HepG2 (cell line): ENCODE measurements around the gene LCE1B. TPM values are rescaled to one million over a fixed set of nuclear protein-coding genes. Genes with fewer than 3 reads are reported as not detected.
A peak's percentile ranks its signal among the peaks of the same experiment; 100 is the strongest.

Experiments
- ATAC-seq: fragments of 200-7000 bp; cut with Tn5 transposase; 3 replicates; pipeline ENCODE4 v1.9.1; 2020; ENCODE audit warnings: mild to moderate bottlenecking, moderate library complexity
- BruUV-seq: library from RNA; stranded (reverse); fragments of 400-500 nt; replicated peaks from 2 replicates; lab custom pipeline; 2021; lab: Mats Ljungman, UMichigan
- CTCF ChIA-PET: fragments of 300-600 bp; formaldehyde crosslinking; extraction: SDS; loops from one replicate; lab custom pipeline; 2021; ENCODE audit warnings: low total read pairs, inconsistent platforms, low intra/inter-chr PET ratio; lab: Yijun Ruan, JAX
- POLR2A ChIA-PET: fragments of 350-600 bp; sonication (Branson Sonifier 250); formaldehyde crosslinking; loops from one replicate; lab custom pipeline; 2020; ENCODE audit warnings: antibody characterized with exemption, inconsistent platforms; lab: Yijun Ruan, JAX
- DNase-seq: peaks from one replicate; pipeline ENCODE4 v3.0.0-alpha.2; 2015; ENCODE audit warnings: low spot score
- FAIRE-seq: peaks from 3 replicates; lab custom pipeline; 2011; peaks lifted over from hg19 to GRCh38; lab: Jason Lieb, UNC
- H2AFZ ChIP-seq: one replicate; pipeline ENCODE4 v1.6.1; 2011; ENCODE audit warnings: low read length, inconsistent platforms
- H3K27ac ChIP-seq: fragments of 300-600 bp; 3 replicates; pipeline ENCODE4 v1.8.0; 2011; ENCODE audit warnings: mixed run types, mild to moderate bottlenecking, mixed read lengths, low read length, inconsistent platforms; ENCODE audit not compliant: insufficient read depth; ENCODE audit errors: extremely low read length
- H3K27me3 ChIP-seq, 2 experiments: fragments of 200-600 bp in 1 of 2; 2 replicates in 1 of 2; 3 replicates in 1 of 2; pipeline versions ENCODE4 v1.6.0 to v1.8.0; 2011; ENCODE audit warnings: low read length in 2 of 2, mild to moderate bottlenecking in 2 of 2, moderate library complexity in 2 of 2, inconsistent platforms in 1 of 2; ENCODE audit not compliant: insufficient read depth in 2 of 2, control insufficient read depth in 1 of 2
- H3K36me3 ChIP-seq, 2 experiments: fragments of 200-600 bp in 1 of 2; replicated peaks in 1 of 2; 2 replicates in 1 of 2; 3 replicates in 1 of 2; pipeline versions ENCODE4 v1.5.1 to v1.8.0; 2011; ENCODE audit warnings: low read length in 2 of 2, inconsistent platforms in 1 of 2; ENCODE audit not compliant: insufficient read depth in 2 of 2, control insufficient read depth in 1 of 2
- H3K4me1 ChIP-seq: 2 replicates; pipeline ENCODE4 v1.5.1; 2012; ENCODE audit warnings: low read length, inconsistent platforms; ENCODE audit not compliant: insufficient read depth
- H3K4me2 ChIP-seq: 2 replicates; pipeline ENCODE4 v1.6.0; 2011; ENCODE audit warnings: low read depth, low read length, inconsistent platforms
- H3K4me3 ChIP-seq, 3 experiments: fragments of 200-600 bp in 1 of 3; sonication (generic), shearing (Covaris generic) in 1 of 3; replicated peaks in 1 of 3; 2 replicates each; pipeline ENCODE4 v1.5.1; 2011 to 2016; ENCODE audit warnings: low read length in 3 of 3, inconsistent platforms in 2 of 3, low read depth in 2 of 3, mild to moderate bottlenecking in 2 of 3, control low read depth in 1 of 3, mixed read lengths in 1 of 3; ENCODE audit not compliant: insufficient read depth in 1 of 3
- H3K79me2 ChIP-seq: one replicate; pipeline ENCODE4 v1.6.1; 2011; ENCODE audit warnings: low read length, inconsistent platforms; ENCODE audit not compliant: insufficient read depth
- H3K9ac ChIP-seq: 2 replicates; pipeline ENCODE4 v1.6.0; 2011; ENCODE audit warnings: mild to moderate bottlenecking, low read depth, low read length, inconsistent platforms; ENCODE audit not compliant: insufficient read depth
- H3K9me3 ChIP-seq: 2 replicates; pipeline ENCODE4 v1.5.1; 2012; ENCODE audit warnings: mild to moderate bottlenecking, low read length
- H4K20me1 ChIP-seq: 2 replicates; pipeline ENCODE4 v1.6.0; 2011; ENCODE audit warnings: inconsistent platforms, mild to moderate bottlenecking, low read length, moderate library complexity; ENCODE audit not compliant: insufficient read depth
- CREB1 ChIP-seq, 2 experiments: fragments of 450-650 bp in 1 of 2; IDR thresholded peaks; 2 replicates each; pipeline ENCODE4 v1.6.1; 2016 to 2017; ENCODE audit warnings: control low read depth in 1 of 2, mild to moderate bottlenecking in 1 of 2, missing compliant biosample characterization in 1 of 2, missing genetic modification characterization in 1 of 2
- HMGXB3 ChIP-seq: sonication (generic); formaldehyde crosslinking; IDR thresholded peaks from 2 replicates; pipeline ENCODE4 v1.4.0; 2020; ENCODE audit warnings: missing genetic modification reagents, borderline replicate concordance
- HOXA9 ChIP-seq: sonication (generic); formaldehyde crosslinking; IDR thresholded peaks from 2 replicates; pipeline ENCODE4 v1.8.1; 2022; ENCODE audit warnings: missing genetic modification reagents, mild to moderate bottlenecking, moderate library complexity, borderline replicate concordance
- KMT2A ChIP-seq: sonication (generic); formaldehyde crosslinking; IDR thresholded peaks from 2 replicates; pipeline ENCODE4 v1.4.0; 2020; ENCODE audit warnings: missing genetic modification reagents
- MLLT10 ChIP-seq: sonication (generic); formaldehyde crosslinking; IDR thresholded peaks from 2 replicates; pipeline ENCODE4 v1.4.0; 2020; ENCODE audit warnings: missing genetic modification reagents
- MTA1 ChIP-seq: sonication (generic); formaldehyde crosslinking; IDR thresholded peaks from 2 replicates; pipeline ENCODE4 v1.4.0; 2020; ENCODE audit warnings: missing genetic modification reagents, mild to moderate bottlenecking, borderline replicate concordance
- NR0B2 ChIP-seq: sonication (generic); formaldehyde crosslinking; IDR thresholded peaks from 2 replicates; pipeline ENCODE4 v1.4.0; 2020; ENCODE audit warnings: mild to moderate bottlenecking, missing genetic modification reagents
- ONECUT2 ChIP-seq: sonication (generic); formaldehyde crosslinking; IDR thresholded peaks from 2 replicates; pipeline ENCODE4 v1.4.0; 2020; ENCODE audit warnings: missing genetic modification reagents
- SPEN ChIP-seq: sonication (generic); formaldehyde crosslinking; IDR thresholded peaks from 2 replicates; pipeline ENCODE4 v1.5.1; 2020; ENCODE audit warnings: low read depth, mild to moderate bottlenecking, missing genetic modification reagents
- XBP1 ChIP-seq: sonication (generic); formaldehyde crosslinking; IDR thresholded peaks from 2 replicates; pipeline ENCODE4 v1.5.0; 2020; ENCODE audit warnings: missing genetic modification reagents
- ZNF24 ChIP-seq: fragments of 450-650 bp; IDR thresholded peaks from 2 replicates; pipeline ENCODE4 v1.6.1; 2017; ENCODE audit warnings: antibody characterized with exemption, mild to moderate bottlenecking
- ZNF33A ChIP-seq: sonication (generic); formaldehyde crosslinking; IDR thresholded peaks from 2 replicates; pipeline ENCODE4 v1.5.1; 2020; ENCODE audit warnings: missing genetic modification reagents, mild to moderate bottlenecking, moderate library complexity, borderline replicate concordance
- ZNF773 ChIP-seq: sonication (generic); formaldehyde crosslinking; IDR thresholded peaks from 2 replicates; pipeline ENCODE4 v1.4.0; 2020; ENCODE audit warnings: missing genetic modification reagents, borderline replicate concordance
- ZSCAN29 ChIP-seq: sonication (generic); formaldehyde crosslinking; conservative IDR thresholded peaks from 2 replicates; pipeline ENCODE4 v1.4.0; 2020; ENCODE audit warnings: mild to moderate bottlenecking, missing genetic modification reagents
- WGBS: methylation state at CpG from one replicate; pipeline ENCODE4 v1.1.6; 2017; ENCODE audit warnings: low lambda C conversion rate; 5-methylcytosine and 5-hydroxymethylcytosine counted together
- in situ Hi-C: cut with HindIII; loops from 2 replicates; pipeline ENCODE4 v1.10.0; 2017; ENCODE audit warnings: low pct_unique_long_range_greater_than_20kb; ENCODE audit not compliant: extremely low pct_ligation_motif_present
- intact Hi-C: fragments of 100-400 bp; cut with micrococcal nuclease; formaldehyde crosslinking; loops from one replicate; pipeline ENCODE4 v1.10.0; 2022; ENCODE audit not compliant: unreplicated experiment
- polyA plus RNA-seq, 8 experiments: library from polyadenylated mRNA; depleted of rRNA in 3 of 8; stranded (reverse) in 7 of 8; unstranded in 1 of 8; fragments of >200 nt; fragmentation: Illumina TruSeq in 4 of 8; extraction: Trizol in 4 of 8; gene quantifications; 2 replicates each; pipeline versions ENCODE4 v1.2.1 to v1.2.3, GENCODE V29; 2011 to 2016; ENCODE audit warnings: low read depth in 4 of 8, missing spikeins in 1 of 8, mixed read lengths in 1 of 8; ENCODE audit not compliant: insufficient read depth in 1 of 8
- total RNA-seq, 5 experiments: library from RNA; depleted of rRNA; stranded (reverse); fragments of >200 nt; fragmentation: Illumina TruSeq; extraction: Trizol; gene quantifications; 2 replicates each; pipeline ENCODE4 v1.2.3, GENCODE V29; 2016; ENCODE audit warnings: low read depth in 1 of 5
- TF ChIP-seq, protein P1 (sequence below): sonication (generic); formaldehyde crosslinking; IDR thresholded peaks from 2 replicates; pipeline ENCODE4 v1.4.0; 2020; ENCODE audit warnings: missing genetic modification reagents

Gene LCE1B
- total and polyA plus RNA-seq, 2 of the 13 experiments (the other 11 are each of a cell fraction or from before 2014, with no cell fraction given): not detected

GRCh38 chr1:152860129-152860528, 48.4 kb downstream of the LCE1B start (continued):
- TF ChIP-seq MLLT10 (CRISPR knock-in tag) (no peak), CREB1 (IDR thresholded peaks at IDR 0.05) (peak; percentile 54; the same call in 1 of the 2 replicates), CREB1 (CRISPR knock-in tag; IDR thresholded peaks at IDR 0.05) (no peak), XBP1 (no peak)
- TF ChIP-seq, protein P1, sequence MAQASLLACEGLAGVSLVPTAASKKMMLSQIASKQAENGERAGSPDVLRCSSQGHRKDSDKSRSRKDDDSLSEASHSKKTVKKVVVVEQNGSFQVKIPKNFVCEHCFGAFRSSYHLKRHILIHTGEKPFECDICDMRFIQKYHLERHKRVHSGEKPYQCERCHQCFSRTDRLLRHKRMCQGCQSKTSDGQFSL: no peak

DNA sequence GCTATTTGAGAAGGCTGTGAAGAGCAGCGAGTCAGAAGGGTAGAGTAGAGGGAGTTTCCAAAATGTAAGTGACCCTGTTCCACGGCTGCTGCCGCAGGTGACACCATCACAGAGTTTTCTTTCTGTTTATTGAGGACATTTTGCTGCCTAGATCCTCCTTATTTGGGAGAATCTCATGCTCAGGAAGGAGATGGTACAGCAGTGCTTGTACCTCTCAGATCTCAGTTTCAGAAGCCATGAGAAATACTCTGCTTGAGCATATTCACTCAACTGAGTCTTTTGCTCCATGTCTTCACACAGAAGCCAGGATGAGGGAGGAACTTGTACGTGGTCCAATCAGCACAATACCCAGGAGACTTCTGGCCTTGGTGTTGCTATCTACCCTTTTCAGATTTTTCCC, 49.6 kb downstream of the LCE1B start:
- Histone ChIP-seq H4K20me1 (no peaks in the 10 kb centered on the region), H2AFZ (no peak overlapping the region), H3K9ac (no peak overlapping the region), H3K9me3 (no peaks in the 10 kb centered on the region), H3K79me2 (no peaks in the 10 kb centered on the region), H3K4me3 (no peak overlapping the region), H3K4me1 (no peaks in the 10 kb centered on the region), H3K27ac (no peak overlapping the region), H3K4me2 (no peak overlapping the region), H3K27me3 (no peaks in the 10 kb centered on the region)
- BruUV-seq: no TSS peak
- intact Hi-C loops: no loop called here
- CTCF ChIA-PET: no interaction called here
- POLR2A ChIA-PET: no interaction called here
- FAIRE-seq: no peak
- in situ Hi-C loops: no loop called here
- no peak for ATAC-seq
- 0% methylated on average over 3 of the region's 4 CpGs for WGBS
- DNase-seq: no peak
- TF ChIP-seq ZSCAN29 (CRISPR knock-in tag) (no peak), NR0B2 (CRISPR knock-in tag) (no peak), MTA1 (no peak), HOXA9 (CRISPR knock-in tag) (no peak), ZNF24 (no peak), SPEN (CRISPR knock-in tag) (no peak), ONECUT2 (CRISPR knock-in tag) (no peak), HMGXB3 (CRISPR knock-in tag) (no peak), ZNF773 (CRISPR knock-in tag) (no peak), KMT2A (CRISPR knock-in tag) (no peak), ZNF33A (CRISPR knock-in tag) (no peak)
- TF ChIP-seq, all 625 proteins: peak for 0
- H3K36me3 ChIP-seq: no peaks in the 10 kb centered on the region
